HepG2 (cell line): ENCODE measurements around the gene IL2RA. TPM values are rescaled to one million over a fixed set of nuclear protein-coding genes. Genes with fewer than 3 reads are reported as not detected.

Experiments used
- ATAC-seq: fragments of 200-7000 bp; cut with Tn5 transposase; 3 replicates; pipeline ENCODE4 v1.9.1; 2020; ENCODE audit warnings: mild to moderate bottlenecking, moderate library complexity
- BruUV-seq: library from RNA; stranded (reverse); fragments of 400-500 nt; replicated peaks from 2 replicates; lab custom pipeline; 2021; lab: Mats Ljungman, UMichigan
- CTCF ChIA-PET: fragments of 300-600 bp; formaldehyde crosslinking; extraction: SDS; loops from one replicate; lab custom pipeline; 2021; ENCODE audit warnings: low total read pairs, inconsistent platforms, low intra/inter-chr PET ratio; lab: Yijun Ruan, JAX
- POLR2A ChIA-PET: fragments of 350-600 bp; sonication (Branson Sonifier 250); formaldehyde crosslinking; loops from one replicate; lab custom pipeline; 2020; ENCODE audit warnings: antibody characterized with exemption, inconsistent platforms; lab: Yijun Ruan, JAX
- DNase-seq: peaks from one replicate; pipeline ENCODE4 v3.0.0-alpha.2; 2015; ENCODE audit warnings: low spot score
- FAIRE-seq: peaks from 3 replicates; lab custom pipeline; 2011; peaks lifted over from hg19 to GRCh38; lab: Jason Lieb, UNC
- H2AFZ ChIP-seq: one replicate; pipeline ENCODE4 v1.6.1; 2011; ENCODE audit warnings: low read length, inconsistent platforms
- H3K27ac ChIP-seq: fragments of 300-600 bp; 3 replicates; pipeline ENCODE4 v1.8.0; 2011; ENCODE audit warnings: mixed run types, mild to moderate bottlenecking, mixed read lengths, low read length, inconsistent platforms; ENCODE audit not compliant: insufficient read depth; ENCODE audit errors: extremely low read length
- H3K27me3 ChIP-seq, 2 experiments: fragments of 200-600 bp in 1 of 2; 2 replicates in 1 of 2; 3 replicates in 1 of 2; pipeline versions ENCODE4 v1.6.0 to v1.8.0; 2011; ENCODE audit warnings: low read length in 2 of 2, mild to moderate bottlenecking in 2 of 2, moderate library complexity in 2 of 2, inconsistent platforms in 1 of 2; ENCODE audit not compliant: insufficient read depth in 2 of 2, control insufficient read depth in 1 of 2
- H3K36me3 ChIP-seq, 2 experiments: fragments of 200-600 bp in 1 of 2; replicated peaks in 1 of 2; 2 replicates in 1 of 2; 3 replicates in 1 of 2; pipeline versions ENCODE4 v1.5.1 to v1.8.0; 2011; ENCODE audit warnings: low read length in 2 of 2, inconsistent platforms in 1 of 2; ENCODE audit not compliant: insufficient read depth in 2 of 2, control insufficient read depth in 1 of 2
- H3K4me1 ChIP-seq: 2 replicates; pipeline ENCODE4 v1.5.1; 2012; ENCODE audit warnings: low read length, inconsistent platforms; ENCODE audit not compliant: insufficient read depth
- H3K4me2 ChIP-seq: 2 replicates; pipeline ENCODE4 v1.6.0; 2011; ENCODE audit warnings: low read depth, low read length, inconsistent platforms
- H3K4me3 ChIP-seq, 3 experiments: fragments of 200-600 bp in 1 of 3; sonication (generic), shearing (Covaris generic) in 1 of 3; replicated peaks in 1 of 3; 2 replicates each; pipeline ENCODE4 v1.5.1; 2011 to 2016; ENCODE audit warnings: low read length in 3 of 3, inconsistent platforms in 2 of 3, low read depth in 2 of 3, mild to moderate bottlenecking in 2 of 3, control low read depth in 1 of 3, mixed read lengths in 1 of 3; ENCODE audit not compliant: insufficient read depth in 1 of 3
- H3K79me2 ChIP-seq: one replicate; pipeline ENCODE4 v1.6.1; 2011; ENCODE audit warnings: low read length, inconsistent platforms; ENCODE audit not compliant: insufficient read depth
- H3K9ac ChIP-seq: 2 replicates; pipeline ENCODE4 v1.6.0; 2011; ENCODE audit warnings: mild to moderate bottlenecking, low read depth, low read length, inconsistent platforms; ENCODE audit not compliant: insufficient read depth
- H3K9me3 ChIP-seq: 2 replicates; pipeline ENCODE4 v1.5.1; 2012; ENCODE audit warnings: mild to moderate bottlenecking, low read length
- H4K20me1 ChIP-seq: 2 replicates; pipeline ENCODE4 v1.6.0; 2011; ENCODE audit warnings: inconsistent platforms, mild to moderate bottlenecking, low read length, moderate library complexity; ENCODE audit not compliant: insufficient read depth
- IKZF1 ChIP-seq: fragments of 450-650 bp; IDR thresholded peaks from 2 replicates; pipeline ENCODE4 v1.7.1; 2016
- MATR3 ChIP-seq: sonication (generic); formaldehyde crosslinking; IDR thresholded peaks from 2 replicates; pipeline ENCODE4 v1.4.0; 2020; ENCODE audit warnings: missing genetic modification reagents
- NFRKB ChIP-seq: fragments of 450-650 bp; IDR thresholded peaks from 2 replicates; pipeline ENCODE4 v1.6.1; 2017
- SRSF9 ChIP-seq: fragments of 200-400 bp; formaldehyde crosslinking; IDR thresholded peaks from 2 replicates; pipeline ENCODE4 v1.6.1; 2018; ENCODE audit warnings: borderline replicate concordance, mild to moderate bottlenecking, low read depth, low read length; ENCODE audit not compliant: insufficient read depth, poor library complexity, severe bottlenecking
- TBL1XR1 ChIP-seq: fragments of 150-350 bp; IDR thresholded peaks from 2 replicates; pipeline ENCODE4 v1.6.1; 2014; ENCODE audit warnings: borderline replicate concordance, low read length; ENCODE audit not compliant: partially characterized antibody
- ZNF350 ChIP-seq: sonication (generic); formaldehyde crosslinking; IDR thresholded peaks from 2 replicates; pipeline ENCODE4 v1.4.0; 2020; ENCODE audit warnings: mild to moderate bottlenecking, low read depth, missing genetic modification reagents, borderline replicate concordance
- ZNF782 ChIP-seq: sonication (generic); formaldehyde crosslinking; IDR thresholded peaks from 2 replicates; pipeline ENCODE4 v1.4.0; 2020; ENCODE audit warnings: missing genetic modification reagents, mild to moderate bottlenecking, borderline replicate concordance
- WGBS: methylation state at CpG from one replicate; pipeline ENCODE4 v1.1.6; 2017; ENCODE audit warnings: low lambda C conversion rate; 5-methylcytosine and 5-hydroxymethylcytosine counted together
- in situ Hi-C: cut with HindIII; loops from 2 replicates; pipeline ENCODE4 v1.10.0; 2017; ENCODE audit warnings: low pct_unique_long_range_greater_than_20kb; ENCODE audit not compliant: extremely low pct_ligation_motif_present
- intact Hi-C: fragments of 100-400 bp; cut with micrococcal nuclease; formaldehyde crosslinking; loops from one replicate; pipeline ENCODE4 v1.10.0; 2022; ENCODE audit not compliant: unreplicated experiment
- polyA plus RNA-seq, 8 experiments: library from polyadenylated mRNA; depleted of rRNA in 3 of 8; stranded (reverse) in 7 of 8; unstranded in 1 of 8; fragments of >200 nt; fragmentation: Illumina TruSeq in 4 of 8; extraction: Trizol in 4 of 8; gene quantifications; 2 replicates each; pipeline versions ENCODE4 v1.2.1 to v1.2.3, GENCODE V29; 2011 to 2016; ENCODE audit warnings: low read depth in 4 of 8, missing spikeins in 1 of 8, mixed read lengths in 1 of 8; ENCODE audit not compliant: insufficient read depth in 1 of 8
- total RNA-seq, 5 experiments: library from RNA; depleted of rRNA; stranded (reverse); fragments of >200 nt; fragmentation: Illumina TruSeq; extraction: Trizol; gene quantifications; 2 replicates each; pipeline ENCODE4 v1.2.3, GENCODE V29; 2016; ENCODE audit warnings: low read depth in 1 of 5
- TF ChIP-seq, protein P1 (sequence below): sonication (generic); formaldehyde crosslinking; IDR thresholded peaks from 2 replicates; pipeline ENCODE4 v1.5.0; 2020; ENCODE audit warnings: missing genetic modification reagents
- TF ChIP-seq, protein P2 (sequence below): sonication (generic); formaldehyde crosslinking; IDR thresholded peaks from 2 replicates; pipeline ENCODE4 v1.4.0; 2020; ENCODE audit warnings: mild to moderate bottlenecking, missing genetic modification reagents
- TF ChIP-seq, protein P3 (sequence below), 2 experiments: fragments of 450-650 bp in 1 of 2; sonication (generic) in 1 of 2; formaldehyde crosslinking in 1 of 2; IDR thresholded peaks; 2 replicates each; pipeline versions ENCODE4 v1.6.1 to v1.8.0; 2016 to 2022; ENCODE audit warnings: antibody characterized with exemption in 1 of 2, mild to moderate bottlenecking in 1 of 2, missing genetic modification reagents in 1 of 2
- TF ChIP-seq, protein P4 (sequence below): sonication (generic); formaldehyde crosslinking; IDR thresholded peaks from 2 replicates; pipeline ENCODE4 v1.4.0; 2020; ENCODE audit warnings: mild to moderate bottlenecking, missing genetic modification reagents, borderline replicate concordance

The IL2RA gene
- total and polyA plus RNA-seq, 2 of the 13 experiments (the other 11 are each of a cell fraction or from before 2014, with no cell fraction given) = not detected

DNA sequence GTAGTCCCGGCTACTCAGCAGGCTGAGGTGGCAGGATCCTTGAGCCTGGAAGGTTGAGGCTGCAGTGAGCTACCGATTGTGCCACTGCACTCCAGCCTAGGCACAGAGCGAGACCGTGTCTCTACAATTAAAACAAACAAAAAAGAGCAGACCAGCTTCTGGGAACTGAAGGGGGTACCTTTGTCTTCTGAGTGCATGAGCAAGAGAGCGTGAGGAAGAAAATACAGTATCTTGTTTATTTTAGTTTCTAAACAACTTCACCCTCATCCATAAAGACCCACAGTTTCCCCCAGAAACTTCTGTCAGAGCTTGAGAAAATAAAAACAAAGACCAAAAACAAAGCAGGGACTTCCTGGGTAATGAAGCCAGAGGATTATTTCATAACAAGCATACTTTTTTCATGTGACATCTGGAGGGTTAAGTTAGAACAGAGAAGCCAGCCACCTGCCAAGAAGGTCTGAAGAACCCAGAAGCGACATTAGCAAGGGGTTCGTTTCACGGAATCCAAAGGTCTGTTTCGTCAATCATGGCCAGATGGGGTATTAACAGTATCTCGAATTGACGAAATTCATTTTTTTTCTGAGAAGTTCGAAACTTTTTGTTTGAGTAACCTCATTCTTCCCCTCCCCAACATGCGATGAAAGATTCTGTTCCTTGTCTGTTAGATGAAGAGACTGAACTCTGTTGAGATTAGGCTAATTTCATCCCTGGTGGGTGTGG lies 10.2 kb upstream of the IL2RA start:
- CTCF ChIA-PET = no interaction called here
- POLR2A ChIA-PET = no interaction called here
- no peaks in the 10 kb centered on the region for H3K4me1 ChIP-seq
- no peak overlapping the region for H3K4me3 ChIP-seq
- no peak overlapping the region for H3K27ac ChIP-seq
- DNase-seq = no peak
- no peak overlapping the region for H3K4me2 ChIP-seq
- H3K27me3 ChIP-seq = peaks cover 9 to 53% of the 10 kb centered on the region in 2 experiments; a peak in 4 of 5 replicates
- H3K36me3 ChIP-seq = no peaks in the 10 kb centered on the region
- in situ Hi-C loops = no loop called here
- no peaks in the 10 kb centered on the region for H4K20me1 ChIP-seq
- no peak overlapping the region for H3K9ac ChIP-seq
- H2AFZ ChIP-seq = no peak overlapping the region
- 24% methylated on average over 13 of the region's 13 CpGs for WGBS
- no peak for ATAC-seq
- intact Hi-C loops = no loop called here
- no peak for FAIRE-seq
- no TSS peak for BruUV-seq
- no peaks in the 10 kb centered on the region for H3K79me2 ChIP-seq
- no peaks in the 10 kb centered on the region for H3K9me3 ChIP-seq
- TF ChIP-seq SRSF9 (no peak), ZNF350 (no peak), NFRKB (no peak), MATR3 (CRISPR knock-in tag) (no peak), IKZF1 (no peak), TBL1XR1 (no peak), ZNF782 (CRISPR knock-in tag) (no peak)
- TF ChIP-seq, protein P1, sequence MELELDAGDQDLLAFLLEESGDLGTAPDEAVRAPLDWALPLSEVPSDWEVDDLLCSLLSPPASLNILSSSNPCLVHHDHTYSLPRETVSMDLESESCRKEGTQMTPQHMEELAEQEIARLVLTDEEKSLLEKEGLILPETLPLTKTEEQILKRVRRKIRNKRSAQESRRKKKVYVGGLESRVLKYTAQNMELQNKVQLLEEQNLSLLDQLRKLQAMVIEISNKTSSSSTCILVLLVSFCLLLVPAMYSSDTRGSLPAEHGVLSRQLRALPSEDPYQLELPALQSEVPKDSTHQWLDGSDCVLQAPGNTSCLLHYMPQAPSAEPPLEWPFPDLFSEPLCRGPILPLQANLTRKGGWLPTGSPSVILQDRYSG = no peak
- TF ChIP-seq, protein P2, sequence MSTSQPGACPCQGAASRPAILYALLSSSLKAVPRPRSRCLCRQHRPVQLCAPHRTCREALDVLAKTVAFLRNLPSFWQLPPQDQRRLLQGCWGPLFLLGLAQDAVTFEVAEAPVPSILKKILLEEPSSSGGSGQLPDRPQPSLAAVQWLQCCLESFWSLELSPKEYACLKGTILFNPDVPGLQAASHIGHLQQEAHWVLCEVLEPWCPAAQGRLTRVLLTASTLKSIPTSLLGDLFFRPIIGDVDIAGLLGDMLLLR (CRISPR knock-in tag) = no peak
- TF ChIP-seq, protein P3, sequence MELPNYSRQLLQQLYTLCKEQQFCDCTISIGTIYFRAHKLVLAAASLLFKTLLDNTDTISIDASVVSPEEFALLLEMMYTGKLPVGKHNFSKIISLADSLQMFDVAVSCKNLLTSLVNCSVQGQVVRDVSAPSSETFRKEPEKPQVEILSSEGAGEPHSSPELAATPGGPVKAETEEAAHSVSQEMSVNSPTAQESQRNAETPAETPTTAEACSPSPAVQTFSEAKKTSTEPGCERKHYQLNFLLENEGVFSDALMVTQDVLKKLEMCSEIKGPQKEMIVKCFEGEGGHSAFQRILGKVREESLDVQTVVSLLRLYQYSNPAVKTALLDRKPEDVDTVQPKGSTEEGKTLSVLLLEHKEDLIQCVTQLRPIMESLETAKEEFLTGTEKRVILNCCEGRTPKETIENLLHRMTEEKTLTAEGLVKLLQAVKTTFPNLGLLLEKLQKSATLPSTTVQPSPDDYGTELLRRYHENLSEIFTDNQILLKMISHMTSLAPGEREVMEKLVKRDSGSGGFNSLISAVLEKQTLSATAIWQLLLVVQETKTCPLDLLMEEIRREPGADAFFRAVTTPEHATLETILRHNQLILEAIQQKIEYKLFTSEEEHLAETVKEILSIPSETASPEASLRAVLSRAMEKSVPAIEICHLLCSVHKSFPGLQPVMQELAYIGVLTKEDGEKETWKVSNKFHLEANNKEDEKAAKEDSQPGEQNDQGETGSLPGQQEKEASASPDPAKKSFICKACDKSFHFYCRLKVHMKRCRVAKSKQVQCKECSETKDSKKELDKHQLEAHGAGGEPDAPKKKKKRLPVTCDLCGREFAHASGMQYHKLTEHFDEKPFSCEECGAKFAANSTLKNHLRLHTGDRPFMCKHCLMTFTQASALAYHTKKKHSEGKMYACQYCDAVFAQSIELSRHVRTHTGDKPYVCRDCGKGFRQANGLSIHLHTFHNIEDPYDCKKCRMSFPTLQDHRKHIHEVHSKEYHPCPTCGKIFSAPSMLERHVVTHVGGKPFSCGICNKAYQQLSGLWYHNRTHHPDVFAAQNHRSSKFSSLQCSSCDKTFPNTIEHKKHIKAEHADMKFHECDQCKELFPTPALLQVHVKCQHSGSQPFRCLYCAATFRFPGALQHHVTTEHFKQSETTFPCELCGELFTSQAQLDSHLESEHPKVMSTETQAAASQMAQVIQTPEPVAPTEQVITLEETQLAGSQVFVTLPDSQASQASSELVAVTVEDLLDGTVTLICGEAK (IDR thresholded peaks at IDR 0.05) = no peak
- TF ChIP-seq, protein P3 (CRISPR knock-in tag; IDR thresholded peaks at IDR 0.05) = no peak
- TF ChIP-seq, protein P4, sequence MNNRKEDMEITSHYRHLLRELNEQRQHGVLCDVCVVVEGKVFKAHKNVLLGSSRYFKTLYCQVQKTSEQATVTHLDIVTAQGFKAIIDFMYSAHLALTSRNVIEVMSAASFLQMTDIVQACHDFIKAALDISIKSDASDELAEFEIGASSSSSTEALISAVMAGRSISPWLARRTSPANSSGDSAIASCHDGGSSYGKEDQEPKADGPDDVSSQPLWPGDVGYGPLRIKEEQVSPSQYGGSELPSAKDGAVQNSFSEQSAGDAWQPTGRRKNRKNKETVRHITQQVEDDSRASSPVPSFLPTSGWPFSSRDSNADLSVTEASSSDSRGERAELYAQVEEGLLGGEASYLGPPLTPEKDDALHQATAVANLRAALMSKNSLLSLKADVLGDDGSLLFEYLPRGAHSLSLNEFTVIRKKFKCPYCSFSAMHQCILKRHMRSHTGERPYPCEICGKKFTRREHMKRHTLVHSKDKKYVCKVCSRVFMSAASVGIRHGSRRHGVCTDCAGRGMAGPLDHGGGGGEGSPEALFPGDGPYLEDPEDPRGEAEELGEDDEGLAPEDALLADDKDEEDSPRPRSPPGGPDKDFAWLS = no peak
